ENCODE data around the gene RPL36.

RPL36 gene

GRCh38 chr19:5677136-5677535, 13.0 kb upstream of the RPL36 start:
- no peak for DNase-seq (ENCODE audit: low read depth in 2 of 2)
- no peak overlapping the region for H3K4me3 ChIP-seq (replicated peaks in 1 of 2; ENCODE audit: low read depth in 2 of 2, low read length in 2 of 2)
- TF ChIP-seq, protein P1, sequence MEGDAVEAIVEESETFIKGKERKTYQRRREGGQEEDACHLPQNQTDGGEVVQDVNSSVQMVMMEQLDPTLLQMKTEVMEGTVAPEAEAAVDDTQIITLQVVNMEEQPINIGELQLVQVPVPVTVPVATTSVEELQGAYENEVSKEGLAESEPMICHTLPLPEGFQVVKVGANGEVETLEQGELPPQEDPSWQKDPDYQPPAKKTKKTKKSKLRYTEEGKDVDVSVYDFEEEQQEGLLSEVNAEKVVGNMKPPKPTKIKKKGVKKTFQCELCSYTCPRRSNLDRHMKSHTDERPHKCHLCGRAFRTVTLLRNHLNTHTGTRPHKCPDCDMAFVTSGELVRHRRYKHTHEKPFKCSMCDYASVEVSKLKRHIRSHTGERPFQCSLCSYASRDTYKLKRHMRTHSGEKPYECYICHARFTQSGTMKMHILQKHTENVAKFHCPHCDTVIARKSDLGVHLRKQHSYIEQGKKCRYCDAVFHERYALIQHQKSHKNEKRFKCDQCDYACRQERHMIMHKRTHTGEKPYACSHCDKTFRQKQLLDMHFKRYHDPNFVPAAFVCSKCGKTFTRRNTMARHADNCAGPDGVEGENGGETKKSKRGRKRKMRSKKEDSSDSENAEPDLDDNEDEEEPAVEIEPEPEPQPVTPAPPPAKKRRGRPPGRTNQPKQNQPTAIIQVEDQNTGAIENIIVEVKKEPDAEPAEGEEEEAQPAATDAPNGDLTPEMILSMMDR (IDR thresholded peaks at IDR 0.05; ENCODE audit: low read depth, low read length): no peak

DNA sequence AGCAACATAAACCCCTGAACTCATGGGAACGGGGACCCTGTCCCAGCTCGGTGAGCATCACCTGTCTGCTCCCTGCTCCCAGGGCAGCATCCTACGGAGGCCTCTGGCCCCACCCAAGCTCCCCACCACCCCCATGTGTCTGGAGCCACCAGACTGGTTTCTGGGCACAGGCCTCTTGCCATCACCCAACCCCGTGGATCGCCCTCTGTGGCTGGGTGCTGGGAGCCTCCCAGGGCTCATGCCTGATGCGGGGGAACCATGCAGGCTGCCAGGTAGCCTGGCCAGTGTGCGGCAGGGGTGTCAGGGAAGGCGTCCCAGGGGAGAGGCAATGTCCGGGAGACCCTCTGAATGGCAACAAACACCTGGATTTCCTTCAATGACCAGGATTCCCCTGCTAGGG, 12.5 kb upstream of the RPL36 start:
- H3K4me3 ChIP-seq (replicated peaks in 1 of 2; ENCODE audit: low read depth in 2 of 2, low read length in 2 of 2): no peak overlapping the region
- TF ChIP-seq, protein P1 (IDR thresholded peaks at IDR 0.05; ENCODE audit: low read depth, low read length): no peak
- no peak for DNase-seq (ENCODE audit: low read depth in 2 of 2)

GRCh38 chr19:5678071-5678718, 11.9 kb upstream of the RPL36 start:
- DNase-seq (ENCODE audit: low read depth in 2 of 2): no peak
- H3K4me3 ChIP-seq (replicated peaks in 1 of 2; ENCODE audit: low read depth in 2 of 2, low read length in 2 of 2): no peak overlapping the region
- TF ChIP-seq, protein P1 (IDR thresholded peaks at IDR 0.05; ENCODE audit: low read depth, low read length): no peak

DNA sequence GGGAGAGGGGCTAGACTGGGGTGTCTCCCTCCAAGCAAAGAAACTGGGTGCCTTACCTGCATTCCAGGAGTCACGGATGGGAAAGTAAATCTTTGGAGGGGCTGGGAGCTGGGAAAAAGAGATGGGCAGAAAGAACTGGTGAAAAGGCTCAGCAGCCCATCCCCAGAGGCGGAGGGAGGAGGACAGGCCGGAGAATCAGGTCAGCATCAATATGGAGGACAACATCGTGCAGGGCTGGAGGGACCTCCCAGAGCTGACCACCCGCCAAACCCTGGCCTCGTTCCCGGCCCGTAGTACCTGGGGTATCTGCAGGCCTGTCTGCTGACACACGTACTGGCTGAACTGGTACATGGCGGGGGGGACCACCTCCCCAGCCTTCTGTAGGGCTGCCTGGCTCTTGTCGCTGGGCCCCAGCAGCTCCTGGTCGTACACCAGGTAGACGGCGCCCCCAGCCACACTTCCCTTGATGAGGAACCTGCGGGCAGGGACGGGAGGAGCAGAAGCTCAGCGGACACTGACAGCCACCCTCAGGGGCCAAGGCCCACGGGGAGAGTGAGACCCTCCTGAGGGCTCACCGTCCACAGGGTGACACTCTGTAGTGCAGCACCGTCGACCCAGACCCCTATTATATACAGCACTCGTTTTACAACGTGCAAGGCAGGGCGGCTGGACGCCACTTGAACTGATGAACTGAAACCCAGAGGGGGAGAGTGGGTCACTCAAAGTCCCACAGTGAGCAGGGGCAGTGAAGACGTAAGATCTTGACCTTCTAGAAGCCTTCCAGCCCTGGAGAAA, 10.6 kb upstream of the RPL36 start:
- TF ChIP-seq, protein P1 (IDR thresholded peaks at IDR 0.05; ENCODE audit: low read depth, low read length): no peak
- peak overlapping the region; percentile 96 to 99 for H3K4me3 ChIP-seq (replicated peaks in 1 of 2; ENCODE audit: low read depth in 2 of 2, low read length in 2 of 2)
- no peak for DNase-seq (ENCODE audit: low read depth in 2 of 2)

- TF ChIP-seq, protein P1 (IDR thresholded peaks at IDR 0.05; ENCODE audit: low read depth, low read length): no peak
- peak overlapping the region; percentile 96 to 99 for H3K4me3 ChIP-seq (replicated peaks in 1 of 2; ENCODE audit: low read depth in 2 of 2, low read length in 2 of 2)
- no peak for DNase-seq (ENCODE audit: low read depth in 2 of 2)
Measured at GRCh38 chr19:5680084-5680436, 10.0 kb upstream of the RPL36 start.

GRCh38 chr19:5680437-5681368, 9.4 kb upstream of the RPL36 start, which contains the start of the genes HSD11B1L and MICOS13:
Gene HSD11B1L (plus strand): TSS chr19:5681027. CDS start chr19:5684833, 3,806 bp downstream.
Gene MICOS13 (minus strand): TSS chr19:5680516. CDS start chr19:5680486, 30 bp downstream.
- peak within 1 kb of the TSS; percentile 96 to 99 for H3K4me3 ChIP-seq (replicated peaks in 1 of 2; ENCODE audit: low read depth in 2 of 2, low read length in 2 of 2)
- peak; percentile 99 to 100 for DNase-seq (ENCODE audit: low read depth in 2 of 2)
- TF ChIP-seq, protein P1 (IDR thresholded peaks at IDR 0.05; ENCODE audit: low read depth, low read length): no peak
